ENCODE data around the gene SLC7A6.
"Not testable (repeated sequence)": the region's sequence is repeated elsewhere in the genome, so short reads cannot be mapped to it uniquely, and the experiment has no call there.

SLC7A6 gene

GRCh38 chr16:68284847-68285246, 20.5 kb downstream of the SLC7A6 start:
- no peak for DNase-seq

- no peak for DNase-seq
Observed at GRCh38 chr16:68285683-68286082, 21.4 kb downstream of the SLC7A6 start.

DNA sequence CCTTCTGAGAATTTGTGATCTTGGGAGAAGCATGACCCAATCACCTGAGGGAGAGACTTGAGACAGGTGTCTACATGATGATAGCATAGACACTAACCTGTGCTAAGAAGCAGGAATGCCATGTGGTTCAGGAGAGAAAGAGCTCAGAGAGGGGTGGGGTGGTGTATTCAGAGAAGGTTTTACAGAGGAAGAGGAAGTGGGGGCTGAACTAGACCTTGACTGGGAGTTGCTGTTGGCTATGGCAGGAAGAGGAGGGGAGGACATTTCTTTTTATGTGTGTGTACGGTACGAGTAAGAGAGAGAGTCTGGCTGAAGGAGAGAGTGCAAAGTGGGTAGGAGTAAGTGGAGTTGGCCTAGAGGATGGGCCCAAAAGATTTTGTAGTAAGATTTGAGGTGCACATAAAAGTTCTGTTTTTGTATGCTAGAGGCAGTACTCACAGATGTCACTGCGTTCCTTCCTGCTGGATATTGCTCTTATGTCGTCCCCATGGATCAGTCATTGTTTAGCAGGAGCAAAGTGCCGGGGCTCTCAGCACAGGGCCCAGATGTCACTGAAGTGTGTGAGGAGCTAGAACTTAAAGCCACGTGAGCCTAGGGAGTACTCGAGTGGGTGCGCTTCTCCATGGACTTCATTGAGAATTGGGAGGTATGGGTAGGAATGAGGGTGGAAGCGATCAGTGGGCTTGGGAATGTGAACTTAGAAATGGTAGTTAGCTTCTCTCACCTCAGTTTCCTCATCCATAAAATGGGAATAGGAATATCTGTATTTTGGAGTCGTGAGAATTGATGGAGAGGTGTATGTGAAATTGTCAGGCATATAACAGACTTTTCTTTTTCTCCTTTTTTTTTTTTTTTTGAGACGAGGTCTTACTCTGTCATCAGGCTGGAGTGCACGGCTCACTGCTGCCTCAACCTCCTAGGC, 22.1 kb downstream of the SLC7A6 start:
- DNase-seq, result no peak

DNA sequence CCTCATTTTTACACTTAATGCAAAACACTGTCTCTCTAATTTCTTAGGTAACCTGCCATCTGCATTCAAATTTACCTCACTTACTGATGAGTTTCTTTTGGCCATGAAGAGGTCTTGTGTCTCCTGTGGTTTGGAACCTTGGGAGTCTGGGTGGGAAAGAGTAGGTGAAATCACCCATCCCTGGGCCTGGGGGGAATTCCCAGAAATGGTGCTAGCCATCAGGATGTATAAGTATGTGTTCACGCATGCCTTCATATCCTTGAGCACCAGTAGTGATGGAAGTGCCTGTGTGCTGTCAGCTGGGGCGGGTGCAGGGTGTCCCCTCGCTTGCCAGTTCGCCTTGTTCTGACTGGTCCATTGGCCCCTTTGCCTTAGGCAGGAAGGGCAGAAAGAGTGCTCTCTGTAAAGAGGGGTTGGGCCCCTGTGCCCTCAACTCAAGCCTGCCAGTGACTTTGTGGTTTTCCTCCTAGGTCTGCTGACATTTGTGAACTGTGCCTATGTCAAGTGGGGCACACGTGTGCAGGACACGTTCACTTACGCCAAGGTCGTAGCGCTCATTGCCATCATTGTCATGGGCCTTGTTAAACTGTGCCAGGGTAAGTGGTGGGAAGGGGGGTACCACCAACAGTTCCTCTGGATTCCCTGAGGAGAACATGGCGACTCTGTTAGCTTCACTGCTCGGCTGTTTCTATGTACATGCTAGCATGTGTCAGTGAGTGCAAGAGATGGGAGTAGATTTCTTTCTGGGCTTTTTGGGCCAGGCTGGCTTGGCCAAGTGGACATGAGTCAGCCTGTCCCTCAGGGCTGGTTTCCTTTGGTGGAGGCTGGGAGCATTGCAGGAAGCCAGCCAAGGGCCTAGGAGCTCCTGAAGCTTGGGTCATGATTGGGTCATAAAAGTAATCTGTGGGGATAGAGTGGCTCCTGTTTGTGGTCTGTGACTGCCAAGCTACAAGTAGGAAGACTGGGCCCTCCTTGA, 23.2 kb downstream of the SLC7A6 start:
- peak in 1 of 2 experiments; percentile 50 for DNase-seq

- no peak for DNase-seq
Observed at GRCh38 chr16:68288252-68288650, 23.9 kb downstream of the SLC7A6 start.

- DNase-seq, result not testable (repeated sequence)
Observed at GRCh38 chr16:68288796-68289195, 24.5 kb downstream of the SLC7A6 start.

- DNase-seq, result no peak
Observed at GRCh38 chr16:68289202-68289601, 24.9 kb downstream of the SLC7A6 start.

DNA sequence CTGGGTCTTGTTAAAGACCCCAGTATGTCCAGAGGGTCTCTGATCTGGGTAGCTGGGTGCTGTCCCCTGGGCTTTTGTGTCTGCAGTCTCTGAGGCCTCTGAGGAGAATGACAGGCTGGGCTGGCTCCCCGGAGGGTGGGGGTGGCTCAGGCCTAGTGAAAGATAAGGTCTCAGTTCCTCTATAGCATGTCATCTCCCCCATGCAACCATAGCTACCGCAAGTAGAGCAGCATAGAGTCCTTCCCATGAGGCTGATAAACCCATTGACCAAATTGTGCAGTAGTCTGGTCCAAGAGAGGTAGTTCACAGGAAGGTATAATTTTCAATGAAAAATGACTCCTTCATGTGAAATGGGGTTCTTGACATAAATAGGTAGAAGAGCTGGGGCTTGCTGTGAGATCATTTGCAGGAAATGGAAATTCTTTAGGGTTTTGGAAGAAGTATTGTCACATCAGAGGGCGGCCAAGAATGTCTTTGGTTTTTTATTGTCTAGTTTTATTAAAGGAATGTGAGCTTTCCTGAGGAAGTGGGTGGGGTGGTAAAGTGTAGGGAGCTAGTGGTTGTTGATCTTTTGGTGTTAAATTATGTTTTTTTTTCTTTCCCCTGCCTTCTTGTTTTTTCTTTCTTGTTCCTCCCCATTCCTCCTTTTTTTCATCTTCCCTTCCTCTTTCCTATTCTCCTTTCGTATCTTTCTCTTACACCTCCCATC, 25.4 kb downstream of the SLC7A6 start:
- peak; percentile 71 to 77 for DNase-seq

DNA sequence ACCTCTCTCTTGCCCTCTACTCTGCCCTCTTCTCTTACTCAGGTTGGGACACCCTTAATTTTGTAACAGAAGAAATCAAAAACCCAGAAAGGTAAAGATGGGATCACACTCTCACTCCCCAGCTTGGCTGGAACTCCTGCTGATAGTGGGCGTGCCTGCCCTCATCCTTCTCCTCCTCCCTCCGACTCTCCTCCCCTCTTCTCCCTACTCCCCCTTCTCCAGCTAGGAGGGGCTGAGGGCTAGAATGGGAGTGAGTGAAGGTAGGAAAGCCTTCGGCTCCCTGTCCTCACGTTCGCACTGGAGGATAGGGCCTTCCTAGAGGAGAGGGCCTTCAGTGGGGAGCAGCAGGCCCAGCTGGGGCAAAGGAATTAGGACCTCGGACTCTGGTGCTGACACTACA, 26.1 kb downstream of the SLC7A6 start:
- DNase-seq, result no peak

GRCh38 chr16:68291227-68291626, 26.9 kb downstream of the SLC7A6 start:
- DNase-seq, result no peak

DNA sequence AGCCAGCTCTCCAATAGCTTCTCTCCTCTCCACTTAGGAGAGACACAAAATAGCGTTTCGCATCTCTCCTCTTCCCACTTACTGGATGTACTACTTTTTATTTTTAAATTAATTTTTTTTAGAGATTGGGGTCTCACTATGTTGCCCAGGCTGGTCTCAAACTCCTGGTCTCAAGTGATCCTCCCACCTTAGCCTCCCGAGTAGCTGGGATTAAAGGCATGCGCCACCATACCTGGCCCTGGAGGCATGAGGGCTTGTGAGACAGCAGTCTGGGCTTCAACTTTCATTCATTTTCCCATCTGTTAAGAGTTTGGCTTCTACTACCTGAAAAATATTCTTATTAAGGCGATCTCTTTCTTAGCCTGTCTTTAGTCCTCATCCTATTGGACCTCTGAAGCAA, 28.1 kb downstream of the SLC7A6 start:
- no peak for DNase-seq

GRCh38 chr16:68296291-68296690, 32.0 kb downstream of the SLC7A6 start:
- DNase-seq, result no peak

GRCh38 chr16:68296693-68297092, 32.4 kb downstream of the SLC7A6 start:
- no peak for DNase-seq

GRCh38 chr16:68297908-68298307, 33.6 kb downstream of the SLC7A6 start:
- no peak for DNase-seq

GRCh38 chr16:68298312-68298711, 34.0 kb downstream of the SLC7A6 start:
- DNase-seq, result no peak

DNA sequence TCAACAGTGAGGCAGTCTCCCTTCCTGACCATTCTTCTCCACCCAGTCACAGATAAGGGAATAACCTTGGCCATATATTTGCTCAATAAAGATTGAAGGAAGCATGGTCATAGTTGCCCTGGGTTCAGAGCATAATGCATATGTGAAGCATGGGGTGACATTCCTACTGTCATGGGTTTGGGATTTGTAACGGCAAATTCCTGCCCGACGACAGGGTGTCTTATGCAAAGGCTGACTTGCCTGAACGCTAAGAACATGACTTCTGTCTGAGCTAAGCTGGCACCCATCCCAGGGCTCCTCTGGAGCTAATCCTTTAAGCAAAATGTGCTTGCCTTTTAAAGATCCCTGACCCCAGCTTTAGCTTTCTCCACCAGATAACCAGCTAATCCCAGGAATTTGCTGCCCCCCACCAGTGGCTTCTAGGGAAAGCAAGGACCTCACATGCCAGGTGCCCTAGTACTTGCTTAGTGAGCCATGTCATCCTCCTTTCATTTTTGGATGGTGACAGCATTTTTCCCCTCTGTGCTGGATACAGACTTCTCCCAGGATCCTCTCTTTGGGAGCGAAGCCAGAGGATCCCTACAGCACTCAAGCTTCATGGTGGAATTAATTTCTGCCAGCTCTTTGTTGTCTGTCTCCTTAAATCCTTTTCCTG, 34.7 kb downstream of the SLC7A6 start:
- no peak for DNase-seq

DNA sequence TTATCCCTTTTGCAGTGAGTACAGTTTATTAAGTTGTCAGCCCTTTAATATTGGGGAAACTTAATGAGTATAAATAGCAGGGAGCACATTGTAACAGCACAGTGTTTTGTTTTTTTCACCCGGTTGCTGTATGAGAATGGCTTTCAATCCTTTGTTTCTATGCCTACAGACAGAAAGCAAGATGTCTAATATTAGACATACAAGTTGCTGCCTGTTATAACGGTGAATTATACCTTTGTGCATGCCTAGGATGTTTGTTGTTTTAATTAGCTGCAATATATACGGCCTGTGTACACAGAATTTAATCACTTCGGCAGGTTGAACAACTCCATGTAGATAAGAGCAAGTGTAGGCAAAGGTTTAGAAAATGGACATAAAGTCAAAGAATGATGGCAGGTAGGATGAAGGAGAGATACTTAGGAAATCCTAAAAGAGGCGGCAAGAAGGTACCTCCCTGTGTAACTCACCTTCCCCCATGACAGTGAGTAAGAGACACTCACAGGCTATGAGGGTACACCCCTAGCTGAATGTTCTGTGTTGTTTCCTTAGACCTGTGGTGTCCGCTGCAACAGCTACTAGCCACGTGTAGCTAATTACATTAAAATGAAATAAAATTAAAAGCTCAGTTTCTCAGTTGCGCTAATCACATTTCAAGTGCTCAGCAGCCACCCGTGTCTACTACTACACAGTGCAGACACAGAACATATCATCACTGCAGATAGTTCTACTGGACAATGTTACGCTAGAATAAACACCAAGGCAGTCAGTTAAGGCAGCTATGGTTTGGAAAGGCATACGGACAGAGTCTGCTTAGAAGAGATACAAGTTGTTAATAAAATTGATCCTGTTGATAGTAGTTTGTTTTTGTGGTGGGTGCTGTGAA, 35.5 kb downstream of the SLC7A6 start:
- no peak for DNase-seq

GRCh38 chr16:68300734-68301459, 36.6 kb downstream of the SLC7A6 start:
- no peak for DNase-seq

GRCh38 chr16:68306633-68307032, 42.3 kb downstream of the SLC7A6 start:
- DNase-seq, result no peak

GRCh38 chr16:68309799-68310198, 45.5 kb downstream of the SLC7A6 start:
- DNase-seq, result no peak

DNA sequence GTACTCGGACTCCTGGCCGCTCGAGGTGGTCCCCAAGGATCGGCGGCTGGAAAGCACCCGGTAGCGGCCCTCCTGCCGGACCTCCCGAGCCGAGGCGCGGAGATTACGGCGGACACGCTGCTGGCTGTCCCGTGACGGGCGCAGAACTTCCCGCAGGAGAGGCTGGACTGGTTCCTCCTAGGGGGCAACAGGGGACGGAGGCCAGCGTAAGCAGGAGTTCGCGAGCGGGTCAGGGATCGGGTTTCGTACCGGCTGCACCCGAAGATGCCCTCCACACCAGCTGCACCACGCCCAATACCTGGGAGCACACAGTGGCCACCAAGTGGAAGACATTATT, 46.1 kb downstream of the SLC7A6 start:
- no peak for DNase-seq
